A549 (cell line): Measurements from ENCODE around the gene ZRANB3. TPM values are rescaled to one million over a fixed set of nuclear protein-coding genes. Genes with fewer than 3 reads are reported as not detected.

Experiments used
- ATAC-seq, 2 experiments: fragments of 200-7000 bp in 1 of 2; fragments of >200 bp in 1 of 2; cut with Nextera tagmentation in 1 of 2; cut with Tn5 transposase in 1 of 2; 3 replicates each; pipeline versions ENCODE4 v1.8.0 to v1.9.1; 2018 to 2020; ENCODE audit warnings: mild to moderate bottlenecking in 1 of 2, moderate library complexity in 1 of 2
- CTCF ChIA-PET: fragments of 300-600 bp; sonication (Branson Sonifier 250); formaldehyde crosslinking; extraction: SDS; loops from one replicate; lab custom pipeline; 2021; ENCODE audit warnings: antibody characterized with exemption, inconsistent platforms; lab: Yijun Ruan, JAX
- POLR2A ChIA-PET: fragments of 350-600 bp; formaldehyde crosslinking; extraction: SDS; loops from one replicate; lab custom pipeline; 2021; ENCODE audit warnings: antibody characterized with exemption, inconsistent platforms; lab: Yijun Ruan, JAX
- DNase-seq, 2 experiments: peaks; one replicate each; pipeline versions ENCODE4 v3.0.0 to v3.0.0-alpha.2; 2011 to 2016; ENCODE audit warnings: low read depth in 1 of 2, low spot score in 1 of 2
- FAIRE-seq: peaks from 2 replicates; lab custom pipeline; 2011; peaks lifted over from hg19 to GRCh38; lab: Jason Lieb, UNC
- H3K27ac ChIP-seq, 2 experiments: fragments of >200 bp; sonication (Bioruptor Twin); formaldehyde crosslinking; 3 replicates each; pipeline ENCODE4 v1.5.1; 2016 to 2017
- H3K4me1 ChIP-seq: fragments of >200 bp; sonication (Bioruptor Twin); formaldehyde crosslinking; 3 replicates; pipeline ENCODE4 v1.6.1; 2016
- H3K4me2 ChIP-seq: fragments of >200 bp; sonication (Bioruptor Twin); formaldehyde crosslinking; 3 replicates; pipeline ENCODE4 v1.6.1; 2016
- H3K4me3 ChIP-seq: fragments of >200 bp; sonication (Bioruptor Twin); formaldehyde crosslinking; 3 replicates; pipeline ENCODE4 v1.5.1; 2016
- H3K9me3 ChIP-seq: fragments of >200 bp; sonication (Bioruptor Twin); formaldehyde crosslinking; 3 replicates; pipeline ENCODE4 v1.6.1; 2016
- BHLHE40 ChIP-seq: IDR thresholded peaks from 2 replicates; pipeline ENCODE4 v1.6.1; 2012; ENCODE audit warnings: low read depth, low read length, inconsistent platforms
- CEBPB ChIP-seq, 2 experiments: fragments of >200 bp in 1 of 2; sonication (Bioruptor Twin) in 1 of 2; formaldehyde crosslinking in 1 of 2; IDR thresholded peaks; 2 replicates each; pipeline ENCODE4 v1.6.1; 2012 to 2016
- CTCF ChIP-seq: fragments of >200 bp; sonication (Bioruptor Twin); formaldehyde crosslinking; IDR thresholded peaks from 3 replicates; pipeline ENCODE4 v1.5.1; 2016
- E2F6 ChIP-seq: IDR thresholded peaks from 2 replicates; pipeline ENCODE4 v1.6.1; 2012; ENCODE audit warnings: low read depth, borderline replicate concordance
- FOSB ChIP-seq: fragments of 250-450 bp; sonication (Bioruptor Pico); IDR thresholded peaks from 2 replicates; pipeline ENCODE4 v1.5.0; 2020; ENCODE audit warnings: mild to moderate bottlenecking, moderate library complexity
- HOXA7 ChIP-seq: fragments of 250-450 bp; sonication (Bioruptor Pico); IDR thresholded peaks from 2 replicates; pipeline ENCODE4 v1.5.0; 2020; ENCODE audit warnings: mild to moderate bottlenecking, moderate library complexity
- JUN ChIP-seq, 2 experiments: fragments of >200 bp; sonication (Bioruptor Twin); formaldehyde crosslinking; IDR thresholded peaks; 2 replicates in 1 of 2; 3 replicates in 1 of 2; pipeline ENCODE4 v1.6.1; 2016 to 2017
- JUNB ChIP-seq: fragments of >200 bp; sonication (Bioruptor Twin); formaldehyde crosslinking; IDR thresholded peaks from 2 replicates; pipeline ENCODE4 v1.6.1; 2016
- KDM1A ChIP-seq: fragments of 200-600 bp; sonication (generic); IDR thresholded peaks from 2 replicates; pipeline ENCODE4 v1.6.1; 2016; ENCODE audit warnings: low read depth, mild to moderate bottlenecking
- KDM5A ChIP-seq: fragments of 200-600 bp; sonication (generic); IDR thresholded peaks from 2 replicates; pipeline ENCODE4 v1.6.1; 2016; ENCODE audit warnings: antibody characterized with exemption, mild to moderate bottlenecking
- MAX ChIP-seq: IDR thresholded peaks from 2 replicates; pipeline ENCODE4 v1.6.1; 2012
- MAZ ChIP-seq: fragments of 150-350 bp; IDR thresholded peaks from 2 replicates; pipeline ENCODE4 v1.6.1; 2014; ENCODE audit warnings: antibody characterized with exemption, low read depth, low read length, borderline replicate concordance
- MYC ChIP-seq: IDR thresholded peaks from 2 replicates; pipeline ENCODE4 v1.6.1; 2012; ENCODE audit warnings: mild to moderate bottlenecking, inconsistent platforms, low read length, improper control_type of control experiment, borderline replicate concordance
- PHF8 ChIP-seq: fragments of 200-600 bp; sonication (generic); IDR thresholded peaks from 2 replicates; pipeline ENCODE4 v1.6.1; 2016; ENCODE audit warnings: low read depth, mild to moderate bottlenecking, antibody characterized with exemption, moderate library complexity, borderline replicate concordance
- RAD21 ChIP-seq, 2 experiments: fragments of >200 bp in 1 of 2; sonication (Bioruptor Twin) in 1 of 2; formaldehyde crosslinking in 1 of 2; IDR thresholded peaks in 1 of 2; conservative IDR thresholded peaks in 1 of 2; 2 replicates in 1 of 2; 3 replicates in 1 of 2; pipeline ENCODE4 v1.6.1; 2012 to 2018; ENCODE audit warnings: inconsistent platforms in 1 of 2
- RFX5 ChIP-seq: fragments of 450-650 bp; IDR thresholded peaks from 2 replicates; pipeline ENCODE4 v1.7.1; 2014; ENCODE audit warnings: antibody characterized with exemption, mild to moderate bottlenecking, moderate library complexity
- SMC3 ChIP-seq: fragments of >200 bp; sonication (Bioruptor Twin); formaldehyde crosslinking; IDR thresholded peaks from 3 replicates; pipeline ENCODE4 v1.6.1; 2018; ENCODE audit warnings: inconsistent platforms
- TFCP2L1 ChIP-seq: fragments of 250-450 bp; sonication (Bioruptor Pico); IDR thresholded peaks from 2 replicates; pipeline ENCODE4 v1.5.0; 2021; ENCODE audit warnings: mild to moderate bottlenecking
- TP53 ChIP-seq: fragments of 250-450 bp; sonication (Bioruptor Pico); IDR thresholded peaks from 2 replicates; pipeline ENCODE4 v1.5.0; 2021; ENCODE audit warnings: mild to moderate bottlenecking, moderate library complexity
- USF2 ChIP-seq: fragments of 450-650 bp; IDR thresholded peaks from 2 replicates; pipeline ENCODE4 v1.6.1; 2014; ENCODE audit warnings: antibody characterized with exemption
- ZC3H11A ChIP-seq: fragments of 450-650 bp; IDR thresholded peaks from 2 replicates; pipeline ENCODE4 v1.6.1; 2014; ENCODE audit warnings: antibody characterized with exemption, mild to moderate bottlenecking
- ZSCAN20 ChIP-seq: fragments of 250-450 bp; sonication (Bioruptor Pico); IDR thresholded peaks from 2 replicates; pipeline ENCODE4 v1.8.0; 2022; ENCODE audit warnings: mild to moderate bottlenecking, moderate library complexity
- WGBS: methylation state at CpG from one replicate; pipeline ENCODE4 v1.1.6; 2017; ENCODE audit errors: missing lambda C conversion rate; 5-methylcytosine and 5-hydroxymethylcytosine counted together
- polyA plus RNA-seq, 4 experiments: library from polyadenylated mRNA; depleted of rRNA in 3 of 4; stranded (reverse); fragments of >200 nt; fragmentation: RNase III in 1 of 4; extraction: RNeasy Plus Mini Kit Qiagen cat#74134 plus additional on column Dnase treatment in 1 of 4; gene quantifications; 2 replicates in 3 of 4; 3 replicates in 1 of 4; pipeline ENCODE4 v1.2.3, GENCODE V29; 2011 to 2017

ZRANB3 gene
- polyA plus RNA-seq, 2 of the 4 experiments (the other 2 are of a cell fraction): 6.2 to 12.4 TPM

- no peak for TF ChIP-seq JUN (IDR thresholded peaks at IDR 0.05)
- no peak for TF ChIP-seq RAD21 (conservative IDR thresholded peaks at IDR 0.05 in 1 of 2, IDR thresholded peaks at IDR 0.05 in 1 of 2)
- no peak for TF ChIP-seq E2F6
- TF ChIP-seq KDM5A: no peak
- no peak for TF ChIP-seq KDM1A
- TF ChIP-seq HOXA7 (CRISPR knock-in tag): no peak
- no peak for TF ChIP-seq TFCP2L1 (CRISPR knock-in tag)
- TF ChIP-seq TP53: no peak
- no peak for TF ChIP-seq BHLHE40
- no peaks in the 10 kb centered on the region for H3K4me1 ChIP-seq
- H3K27ac ChIP-seq: no peak overlapping the region
- H3K9me3 ChIP-seq: no peaks in the 10 kb centered on the region
- no peak overlapping the region for H3K4me2 ChIP-seq
- H3K4me3 ChIP-seq: no peak overlapping the region
- ATAC-seq: no peak
- CTCF ChIA-PET: interaction anchor here (0.8 kb wide), 1 partner anchor 11 kb away, joined by 3 read pairs; no protein-coding TSS in a partner anchor
- WGBS: 97% methylated on average over 1 of the region's 1 CpG
- POLR2A ChIA-PET: no interaction called here
- DNase-seq: no peak
- no peak for FAIRE-seq
These were observed 42.6 kb upstream of the ZRANB3 start for GRCh38 chr2:135573620-135574019.

- ATAC-seq: no peak
- TF ChIP-seq KDM1A (no peak), TP53 (no peak), FOSB (CRISPR knock-in tag) (no peak), USF2 (no peak), CTCF (no peak), JUN (IDR thresholded peaks at IDR 0.05) (no peak), SMC3 (no peak), MYC (no peak), ZC3H11A (no peak), MAZ (no peak), TFCP2L1 (CRISPR knock-in tag) (no peak), JUNB (no peak), CEBPB (IDR thresholded peaks at IDR 0.05) (no peak), PHF8 (no peak), ZSCAN20 (CRISPR knock-in tag) (no peak), MAX (no peak)
- no peak overlapping the region for H3K4me2 ChIP-seq
- no peak for FAIRE-seq
- H3K9me3 ChIP-seq: no peaks in the 10 kb centered on the region
- no peak overlapping the region for H3K27ac ChIP-seq
- no peaks in the 10 kb centered on the region for H3K4me1 ChIP-seq
- no peak for DNase-seq
- H3K4me3 ChIP-seq: no peak overlapping the region
- CTCF ChIA-PET: interaction anchor here (1.4 kb wide), 1 partner anchor 21 kb away, joined by 3 read pairs; no protein-coding TSS in a partner anchor
- POLR2A ChIA-PET: no interaction called here
- 89% methylated on average over 2 of the region's 2 CpGs for WGBS
These were observed 39.9 kb upstream of the ZRANB3 start for GRCh38 chr2:135570884-135571283.

GRCh38 chr2:135563793-135564192 lies 32.8 kb upstream of the ZRANB3 start:
- CTCF ChIA-PET: interaction anchor here (0.6 kb wide), 1 partner anchor 21 kb away, joined by 3 read pairs; no protein-coding TSS in a partner anchor
- DNase-seq: peak in 1 of 2 experiments; percentile 27
- ATAC-seq: peak in 1 of 2 experiments; percentile 64; a peak in 3 of 6 replicates
- no peak overlapping the region for H3K4me2 ChIP-seq
- H3K27ac ChIP-seq: no peak overlapping the region
- no peak for FAIRE-seq
- 93% methylated on average over 4 of the region's 4 CpGs for WGBS
- H3K4me1 ChIP-seq: peaks cover 13% of the 10 kb centered on the region
- H3K9me3 ChIP-seq: no peaks in the 10 kb centered on the region
- no peak for TF ChIP-seq RFX5
- POLR2A ChIA-PET: no interaction called here
- H3K4me3 ChIP-seq: no peak overlapping the region
